NB4 (cell line): ENCODE measurements around the gene LSAMP.

ENCODE experiments used
- MYC ChIP-seq: IDR thresholded peaks from 2 replicates; pipeline ENCODE4 v1.6.1; 2011; ENCODE audit warnings: low read depth, low read length
- POLR2A ChIP-seq: IDR thresholded peaks from 2 replicates; pipeline ENCODE4 v1.6.1; 2011; ENCODE audit warnings: mild to moderate bottlenecking; ENCODE audit not compliant: insufficient read length; ENCODE audit errors: extremely low read depth
- TF ChIP-seq, protein P1 (sequence below): IDR thresholded peaks from one replicate; pipeline ENCODE4 v1.5.1; 2012; ENCODE audit warnings: low read depth, low read length
- TF ChIP-seq, protein P2 (sequence below): IDR thresholded peaks from 2 replicates; pipeline ENCODE4 v1.6.1; 2011; ENCODE audit warnings: low read depth, low read length

- TF ChIP-seq, protein P1, sequence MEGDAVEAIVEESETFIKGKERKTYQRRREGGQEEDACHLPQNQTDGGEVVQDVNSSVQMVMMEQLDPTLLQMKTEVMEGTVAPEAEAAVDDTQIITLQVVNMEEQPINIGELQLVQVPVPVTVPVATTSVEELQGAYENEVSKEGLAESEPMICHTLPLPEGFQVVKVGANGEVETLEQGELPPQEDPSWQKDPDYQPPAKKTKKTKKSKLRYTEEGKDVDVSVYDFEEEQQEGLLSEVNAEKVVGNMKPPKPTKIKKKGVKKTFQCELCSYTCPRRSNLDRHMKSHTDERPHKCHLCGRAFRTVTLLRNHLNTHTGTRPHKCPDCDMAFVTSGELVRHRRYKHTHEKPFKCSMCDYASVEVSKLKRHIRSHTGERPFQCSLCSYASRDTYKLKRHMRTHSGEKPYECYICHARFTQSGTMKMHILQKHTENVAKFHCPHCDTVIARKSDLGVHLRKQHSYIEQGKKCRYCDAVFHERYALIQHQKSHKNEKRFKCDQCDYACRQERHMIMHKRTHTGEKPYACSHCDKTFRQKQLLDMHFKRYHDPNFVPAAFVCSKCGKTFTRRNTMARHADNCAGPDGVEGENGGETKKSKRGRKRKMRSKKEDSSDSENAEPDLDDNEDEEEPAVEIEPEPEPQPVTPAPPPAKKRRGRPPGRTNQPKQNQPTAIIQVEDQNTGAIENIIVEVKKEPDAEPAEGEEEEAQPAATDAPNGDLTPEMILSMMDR = no peak
- no peak for TF ChIP-seq POLR2A
- TF ChIP-seq MYC = no peak
- TF ChIP-seq, protein P2, sequence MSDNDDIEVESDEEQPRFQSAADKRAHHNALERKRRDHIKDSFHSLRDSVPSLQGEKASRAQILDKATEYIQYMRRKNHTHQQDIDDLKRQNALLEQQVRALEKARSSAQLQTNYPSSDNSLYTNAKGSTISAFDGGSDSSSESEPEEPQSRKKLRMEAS = no peak
Observed at GRCh38 chr3:116348216-116348615, 97.1 kb downstream of the LSAMP start.
